ENCODE results near the gene CLMN.

GRCh38 chr14:95185767-95186392 lies 133.8 kb downstream of the CLMN start:
- TF ChIP-seq CTCF (IDR thresholded peaks at IDR 0.05): no peak
- TF ChIP-seq POLR2AphosphoS5 (IDR thresholded peaks at IDR 0.05): no peak
- TF ChIP-seq POLR2A (IDR thresholded peaks at IDR 0.05; ENCODE audit: low read depth): no peak
- TF ChIP-seq EP300 (IDR thresholded peaks at IDR 0.05): no peak

All from esophagus muscularis mucosa (tissue), 4 donors.